Loucy (cell line): ENCODE data around the gene CEP76.

ENCODE experiments used
- H2AFZ ChIP-seq: fragments of 200-600 bp; sonication (generic); 2 replicates; pipeline ENCODE4 v1.6.0; 2016; ENCODE audit warnings: antibody characterized with exemption, mild to moderate bottlenecking, low read length, moderate library complexity
- H3F3A ChIP-seq: fragments of 200-600 bp; 2 replicates; pipeline ENCODE4 v1.6.0; 2016; ENCODE audit warnings: antibody characterized with exemption, low read depth, mild to moderate bottlenecking
- H3K27me3 ChIP-seq: fragments of 200-600 bp; sonication (generic); 2 replicates; pipeline ENCODE4 v1.6.1; 2014; ENCODE audit warnings: low read length, mild to moderate bottlenecking; ENCODE audit not compliant: insufficient read depth, poor library complexity, severe bottlenecking
- H3K36me3 ChIP-seq: fragments of 200-600 bp; sonication (generic); 2 replicates; pipeline ENCODE4 v1.6.1; 2016; ENCODE audit warnings: low read length; ENCODE audit not compliant: insufficient read depth
- H3K4me1 ChIP-seq: fragments of 200-600 bp; sonication (generic); 2 replicates; pipeline ENCODE4 v1.5.1; 2014; ENCODE audit warnings: low read length, mild to moderate bottlenecking; ENCODE audit not compliant: insufficient read depth, poor library complexity, severe bottlenecking
- H3K4me2 ChIP-seq: fragments of 200-600 bp; sonication (generic); 2 replicates; pipeline ENCODE4 v1.6.0; 2014; ENCODE audit warnings: antibody characterized with exemption, low read length, low read depth, mild to moderate bottlenecking; ENCODE audit not compliant: poor library complexity, severe bottlenecking
- H3K4me3 ChIP-seq: fragments of 200-600 bp; sonication (generic); 2 replicates; pipeline ENCODE4 v1.5.1; 2014; ENCODE audit warnings: low read length, mild to moderate bottlenecking, mixed read lengths; ENCODE audit not compliant: poor library complexity, severe bottlenecking
- H3K79me2 ChIP-seq: fragments of 200-600 bp; sonication (generic); 2 replicates; pipeline ENCODE4 v1.6.1; 2014; ENCODE audit warnings: low read length; ENCODE audit not compliant: insufficient read depth
- H3K9ac ChIP-seq: fragments of 200-600 bp; sonication (generic); 2 replicates; pipeline ENCODE4 v1.6.0; 2014; ENCODE audit warnings: mild to moderate bottlenecking, low read depth, low read length, moderate library complexity; ENCODE audit not compliant: poor library complexity, severe bottlenecking
- H3K9me2 ChIP-seq: fragments of 200-600 bp; sonication (generic); replicated peaks from 2 replicates; pipeline ENCODE4 v1.6.1; 2016; ENCODE audit warnings: low read depth, low read length, mixed read lengths
- H3K9me3 ChIP-seq: fragments of 200-600 bp; sonication (generic); 2 replicates; pipeline ENCODE4 v1.6.1; 2014; ENCODE audit warnings: mild to moderate bottlenecking, antibody characterized with exemption, low read length, low read depth; ENCODE audit not compliant: insufficient read depth
- H4K20me1 ChIP-seq: fragments of 200-600 bp; sonication (generic); 2 replicates; pipeline ENCODE4 v1.6.0; 2014; ENCODE audit warnings: antibody characterized with exemption, low read length, mild to moderate bottlenecking; ENCODE audit not compliant: insufficient read depth, poor library complexity, severe bottlenecking
- EZH2phosphoT487 ChIP-seq: fragments of 200-600 bp; IDR thresholded peaks from 2 replicates; pipeline ENCODE4 v1.6.1; 2018; ENCODE audit warnings: antibody characterized with exemption, mild to moderate bottlenecking, moderate library complexity, borderline replicate concordance
- TF ChIP-seq, protein P1 (sequence below): fragments of 200-600 bp; sonication (generic); conservative IDR thresholded peaks from 2 replicates; pipeline ENCODE4 v1.5.1; 2014; ENCODE audit warnings: mild to moderate bottlenecking, antibody characterized with exemption, low read length

CEP76 gene

DNA sequence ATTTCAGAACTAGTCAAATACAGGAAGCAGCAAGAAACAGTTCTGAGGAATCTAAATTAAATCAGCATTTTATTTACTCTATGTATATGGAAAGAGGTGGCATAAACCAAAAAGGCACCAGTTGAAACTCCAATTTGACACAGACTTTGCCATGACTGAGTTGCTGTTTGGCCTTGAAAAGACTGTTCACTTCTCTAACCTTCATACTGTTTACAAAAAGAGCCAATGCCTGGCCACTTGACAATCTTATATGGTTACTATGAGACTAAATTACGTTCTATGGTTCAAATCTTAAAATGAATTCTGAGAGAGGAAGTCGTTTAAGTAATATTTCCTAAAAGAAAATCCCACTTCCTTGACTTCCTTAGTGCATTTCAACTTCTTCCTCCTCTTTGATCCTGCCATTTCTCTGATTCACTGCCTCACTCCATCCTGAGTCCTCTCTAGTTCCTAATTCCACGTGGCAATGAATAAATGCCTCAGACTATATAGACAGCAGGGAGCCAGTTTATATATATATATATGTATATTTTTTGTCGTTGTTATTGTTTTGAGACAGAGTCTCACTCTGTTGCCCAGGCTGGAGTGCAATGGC lies 13.2 kb downstream of the CEP76 start:
- Histone ChIP-seq H4K20me1 (no peaks in the 10 kb centered on the region), H3K27me3 (no peaks in the 10 kb centered on the region), H3K79me2 (no peaks in the 10 kb centered on the region), H2AFZ (no peak overlapping the region), H3K4me1 (no peaks in the 10 kb centered on the region), H3K9ac (no peak overlapping the region), H3K36me3 (peaks cover 11% of the 10 kb centered on the region; the same call in 1 of the 2 replicates), H3K4me3 (no peak overlapping the region), H3K9me3 (no peaks in the 10 kb centered on the region), H3F3A (no peaks in the 10 kb centered on the region), H3K4me2 (no peak overlapping the region), H3K9me2 (no peaks in the 10 kb centered on the region)
- TF ChIP-seq EZH2phosphoT487: no peak

DNA sequence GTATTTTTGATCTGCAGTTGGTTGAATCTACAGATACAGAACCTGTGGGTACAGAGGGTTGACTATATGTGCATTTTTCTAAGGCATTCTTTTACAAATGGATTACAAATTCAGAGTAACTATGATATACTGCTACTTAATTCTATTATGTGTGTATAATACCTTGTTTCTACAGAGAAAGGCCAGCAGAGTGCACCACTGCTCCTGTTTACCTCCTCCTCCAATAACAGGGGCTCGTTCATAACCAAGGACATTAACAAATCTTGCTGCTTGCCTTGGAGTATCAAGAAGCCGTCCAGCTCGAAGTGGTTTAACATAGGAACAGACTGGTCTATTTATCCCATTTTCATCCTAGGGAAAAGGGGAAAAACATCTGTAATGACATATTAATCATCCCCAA lies 16.4 kb downstream of the CEP76 start:
- no peaks in the 10 kb centered on the region for H3K9me3 ChIP-seq
- H3K4me2 ChIP-seq: no peak overlapping the region
- no peaks in the 10 kb centered on the region for H3K79me2 ChIP-seq
- TF ChIP-seq EZH2phosphoT487: no peak
- TF ChIP-seq, protein P1, sequence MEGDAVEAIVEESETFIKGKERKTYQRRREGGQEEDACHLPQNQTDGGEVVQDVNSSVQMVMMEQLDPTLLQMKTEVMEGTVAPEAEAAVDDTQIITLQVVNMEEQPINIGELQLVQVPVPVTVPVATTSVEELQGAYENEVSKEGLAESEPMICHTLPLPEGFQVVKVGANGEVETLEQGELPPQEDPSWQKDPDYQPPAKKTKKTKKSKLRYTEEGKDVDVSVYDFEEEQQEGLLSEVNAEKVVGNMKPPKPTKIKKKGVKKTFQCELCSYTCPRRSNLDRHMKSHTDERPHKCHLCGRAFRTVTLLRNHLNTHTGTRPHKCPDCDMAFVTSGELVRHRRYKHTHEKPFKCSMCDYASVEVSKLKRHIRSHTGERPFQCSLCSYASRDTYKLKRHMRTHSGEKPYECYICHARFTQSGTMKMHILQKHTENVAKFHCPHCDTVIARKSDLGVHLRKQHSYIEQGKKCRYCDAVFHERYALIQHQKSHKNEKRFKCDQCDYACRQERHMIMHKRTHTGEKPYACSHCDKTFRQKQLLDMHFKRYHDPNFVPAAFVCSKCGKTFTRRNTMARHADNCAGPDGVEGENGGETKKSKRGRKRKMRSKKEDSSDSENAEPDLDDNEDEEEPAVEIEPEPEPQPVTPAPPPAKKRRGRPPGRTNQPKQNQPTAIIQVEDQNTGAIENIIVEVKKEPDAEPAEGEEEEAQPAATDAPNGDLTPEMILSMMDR: peak; percentile 52
- H3K4me1 ChIP-seq: no peaks in the 10 kb centered on the region
- no peaks in the 10 kb centered on the region for H4K20me1 ChIP-seq
- H3K27me3 ChIP-seq: no peaks in the 10 kb centered on the region
- H3F3A ChIP-seq: no peaks in the 10 kb centered on the region
- H2AFZ ChIP-seq: no peak overlapping the region
- H3K4me3 ChIP-seq: no peak overlapping the region
- no peak overlapping the region for H3K9ac ChIP-seq
- peaks cover 11% of the 10 kb centered on the region; the same call in 1 of the 2 replicates for H3K36me3 ChIP-seq
- no peaks in the 10 kb centered on the region for H3K9me2 ChIP-seq

DNA sequence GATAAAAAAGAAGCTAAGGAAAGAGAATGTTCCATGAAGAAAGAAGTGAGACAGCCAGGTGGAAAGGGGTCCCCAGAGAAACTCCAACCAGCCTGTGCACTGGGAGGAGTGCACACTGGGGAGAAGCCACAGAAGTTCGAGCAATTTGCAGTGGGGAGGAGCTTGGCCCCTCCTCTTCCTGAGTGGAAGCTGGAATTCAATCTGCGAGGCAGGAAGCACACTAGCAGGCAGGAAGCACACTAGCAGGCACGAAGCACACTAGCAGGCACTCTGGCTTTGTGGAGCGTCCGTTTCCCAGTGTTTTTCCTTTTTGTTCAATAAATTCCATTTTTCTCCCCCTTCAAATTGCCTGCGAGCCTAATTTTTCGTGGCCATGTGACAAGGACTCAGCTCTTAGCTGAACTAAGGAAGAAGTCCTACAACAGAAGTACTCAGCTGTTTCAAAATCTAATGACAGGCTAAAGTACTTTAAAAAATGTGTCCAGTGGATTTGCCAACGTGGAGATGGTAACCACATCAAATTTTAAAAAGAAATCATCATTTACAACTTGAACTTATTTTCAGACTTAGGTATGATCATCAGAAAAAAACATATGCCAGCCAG lies 23.2 kb downstream of the CEP76 start:
- H2AFZ ChIP-seq: peak overlapping the region; percentile 87
- no peaks in the 10 kb centered on the region for H4K20me1 ChIP-seq
- TF ChIP-seq EZH2phosphoT487: no peak
- TF ChIP-seq, protein P1: no peak
- H3K4me2 ChIP-seq: peak overlapping the region; percentile 68
- peak overlapping the region; percentile 53 for H3K9ac ChIP-seq
- no peaks in the 10 kb centered on the region for H3K9me2 ChIP-seq
- H3K79me2 ChIP-seq: no peaks in the 10 kb centered on the region
- H3K4me3 ChIP-seq: peak overlapping the region; percentile 52
- H3K27me3 ChIP-seq: no peaks in the 10 kb centered on the region
- peaks cover 10% of the 10 kb centered on the region for H3K4me1 ChIP-seq
- H3F3A ChIP-seq: no peaks in the 10 kb centered on the region
- H3K36me3 ChIP-seq: peaks cover 26% of the 10 kb centered on the region
- H3K9me3 ChIP-seq: no peaks in the 10 kb centered on the region

DNA sequence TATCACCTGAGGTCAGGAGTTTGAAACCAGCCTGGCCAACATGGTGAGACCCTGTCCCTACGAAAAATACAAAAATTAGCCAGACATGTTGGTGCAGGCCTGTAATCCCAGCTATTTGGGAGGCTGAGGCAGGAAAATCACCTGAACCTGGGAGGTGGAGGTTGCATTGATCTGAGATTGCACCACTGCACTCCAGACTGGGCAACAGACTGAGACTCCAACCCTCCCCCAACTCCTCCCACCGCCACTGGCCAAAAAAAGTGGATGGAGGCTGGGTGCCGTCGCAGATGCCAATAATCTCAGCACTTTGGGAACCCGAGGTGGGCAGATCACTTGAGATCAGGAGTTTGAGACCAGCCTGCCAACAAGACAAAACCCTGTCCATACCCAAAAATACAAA lies 34.5 kb downstream of the CEP76 start:
- H3K36me3 ChIP-seq: peaks cover 10% of the 10 kb centered on the region
- H3K9ac ChIP-seq: no peak overlapping the region

More for the DNA sequence above, 34.5 kb downstream of the CEP76 start:
- Histone ChIP-seq H3K79me2 (no peaks in the 10 kb centered on the region), H3K9me2 (no peaks in the 10 kb centered on the region), H3K4me3 (no peak overlapping the region), H4K20me1 (no peaks in the 10 kb centered on the region), H3K4me2 (no peak overlapping the region), H3K9me3 (no peaks in the 10 kb centered on the region), H3K27me3 (no peaks in the 10 kb centered on the region), H3K4me1 (no peaks in the 10 kb centered on the region), H3F3A (no peaks in the 10 kb centered on the region), H2AFZ (no peak overlapping the region)
- no peak for TF ChIP-seq EZH2phosphoT487
- TF ChIP-seq, protein P1: no peak
